Keratinocyte (primary cell): Measurements from ENCODE around the gene ATP7B.

Experiments
- CTCF ChIP-seq, 3 experiments: IDR thresholded peaks in 1 of 3; conservative IDR thresholded peaks in 1 of 3; optimal IDR thresholded peaks in 1 of 3; 2 replicates in 2 of 3; 3 replicates in 1 of 3; pipeline versions ENCODE3 to v1.5.1; 2011; ENCODE audit warnings: low read length in 3 of 3, mild to moderate bottlenecking in 3 of 3, moderate library complexity in 2 of 3, control low read depth in 1 of 3, inconsistent platforms in 1 of 3; ENCODE audit not compliant: insufficient read depth in 2 of 3; ENCODE audit errors: extremely low read depth in 1 of 3
- EZH2 ChIP-seq: IDR thresholded peaks from one replicate; pipeline ENCODE4 v1.6.1; 2012; ENCODE audit warnings: inconsistent platforms, mild to moderate bottlenecking, low read length, moderate library complexity

- TF ChIP-seq CTCF (optimal IDR thresholded peaks at IDR 0.05 in 1 of 3, IDR thresholded peaks at IDR 0.05 in 1 of 3, conservative IDR thresholded peaks at IDR 0.05 in 1 of 3; ENCODE audit: extremely low read depth in 1 of 3, insufficient read depth in 2 of 3, low read length in 3 of 3) (no peak), EZH2 (no peak)
Observed at GRCh38 chr13:51914137-51914493, 97.1 kb downstream of the ATP7B start.
